ENCODE results near the gene IMMP2L.

The IMMP2L gene

GRCh38 chr7:110905773-110906566, 656.3 kb downstream of the IMMP2L start:
- no peak for DNase-seq

- DNase-seq: no peak
These were observed 663.8 kb downstream of the IMMP2L start for GRCh38 chr7:110898516-110898915.

DNA sequence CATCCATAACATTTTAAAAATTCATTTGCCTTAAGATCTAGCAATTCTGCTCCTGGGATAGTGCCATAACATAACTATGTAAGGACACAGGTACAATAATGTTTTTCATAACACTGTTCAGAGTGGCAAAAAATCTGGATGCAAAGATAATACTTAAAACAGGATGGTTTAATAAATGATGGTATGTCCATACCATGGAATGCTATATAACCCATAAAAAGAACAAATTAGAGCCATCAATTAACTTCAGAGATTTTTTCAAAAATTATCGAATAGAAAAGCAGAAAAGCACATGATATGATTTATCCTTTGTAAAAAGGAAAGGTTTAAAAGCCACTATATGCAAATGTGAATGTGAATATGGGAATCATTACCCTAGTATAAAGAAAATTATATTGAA, 664.8 kb downstream of the IMMP2L start:
- DNase-seq: no peak

GRCh38 chr7:110894111-110894510, 668.2 kb downstream of the IMMP2L start:
- DNase-seq: no peak

- DNase-seq: no peak
These were observed 671.1 kb downstream of the IMMP2L start for GRCh38 chr7:110891197-110891596.

DNA sequence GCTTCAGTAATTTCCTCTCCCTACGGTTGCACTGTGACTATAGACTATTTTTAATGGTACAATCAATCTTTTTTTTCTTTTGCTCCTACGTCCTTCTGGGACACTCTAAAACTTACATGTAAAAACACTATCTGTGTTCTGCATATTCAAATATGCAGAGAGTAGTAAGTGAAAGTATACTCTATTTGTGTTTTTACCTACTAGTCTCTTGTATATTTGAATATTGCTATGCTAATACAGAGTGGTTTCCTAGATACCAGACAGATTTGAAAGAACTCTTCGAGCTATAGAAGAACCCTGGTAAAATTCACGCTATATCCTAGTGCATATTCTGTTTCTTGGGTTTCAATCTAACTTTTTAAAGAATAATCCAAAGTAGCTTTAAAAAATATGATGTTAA, 672.2 kb downstream of the IMMP2L start:
- no peak for DNase-seq

- DNase-seq: no peak
These were observed 673.0 kb downstream of the IMMP2L start for GRCh38 chr7:110889335-110889734.

GRCh38 chr7:110888641-110889040, 673.7 kb downstream of the IMMP2L start:
- no peak for DNase-seq

DNA sequence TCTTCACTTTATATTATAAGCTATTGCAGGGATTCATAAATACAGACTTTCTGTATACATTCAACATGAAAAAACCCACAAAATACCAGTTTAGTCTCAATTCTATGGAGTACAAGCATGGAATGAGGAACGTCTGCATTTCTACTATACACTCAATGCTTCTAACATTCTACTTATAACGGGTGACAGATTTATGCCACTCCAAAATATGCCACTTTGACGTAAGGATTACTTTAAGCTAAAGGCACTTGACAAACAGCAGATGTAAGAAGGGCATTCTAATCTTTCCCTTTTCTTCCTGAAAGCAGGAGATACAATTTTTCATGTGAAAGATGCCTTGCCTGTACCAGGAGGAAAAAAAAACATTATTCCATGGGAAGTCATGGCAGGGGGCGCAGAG, 676.8 kb downstream of the IMMP2L start:
- no peak for DNase-seq

- no peak for DNase-seq
These were observed 680.6 kb downstream of the IMMP2L start for GRCh38 chr7:110881721-110882120.

- no peak for DNase-seq
These were observed 681.3 kb downstream of the IMMP2L start for GRCh38 chr7:110880971-110881370.

DNA sequence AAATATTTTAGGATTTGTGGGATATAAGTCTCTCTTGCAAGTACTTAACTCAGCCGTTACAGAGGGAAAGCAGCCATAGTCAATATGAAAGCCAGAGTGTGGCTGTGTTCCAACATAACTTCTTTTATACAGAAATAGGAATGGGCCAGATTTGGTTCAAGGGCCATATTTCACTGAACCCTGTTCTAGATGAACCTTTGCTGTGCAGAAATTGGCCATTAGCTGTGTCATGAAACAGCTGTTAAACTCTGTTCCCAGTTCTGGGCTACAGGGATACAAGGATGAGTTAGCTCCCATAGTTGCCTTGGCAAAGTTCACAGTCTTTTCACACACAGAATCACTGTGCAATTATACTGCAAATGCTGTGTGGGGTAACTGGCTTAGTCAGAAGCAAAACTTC, 685.3 kb downstream of the IMMP2L start:
- DNase-seq: no peak

- no peak for DNase-seq
These were observed 686.9 kb downstream of the IMMP2L start for GRCh38 chr7:110875346-110875745.

DNA sequence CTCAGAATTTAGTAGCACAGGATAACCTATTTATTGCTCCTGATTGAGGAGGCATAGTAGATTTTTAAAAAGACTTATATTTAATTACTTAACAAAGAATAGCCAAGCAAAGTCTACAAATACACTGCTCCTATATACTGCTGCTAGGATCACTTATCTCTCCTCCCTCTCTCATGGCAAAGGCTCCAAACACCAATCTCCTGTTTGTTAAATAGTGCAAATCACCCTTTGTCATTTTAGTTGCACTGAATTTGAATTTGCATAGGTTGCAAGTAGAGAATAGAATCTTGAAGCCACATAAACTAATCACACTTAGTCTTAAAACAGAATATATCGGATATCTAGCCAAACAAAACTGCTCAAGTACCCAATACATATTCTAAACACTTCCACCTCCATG, 690.4 kb downstream of the IMMP2L start:
- no peak for DNase-seq

- DNase-seq: no peak
These were observed 691.4 kb downstream of the IMMP2L start for GRCh38 chr7:110870926-110871325.

- no peak for DNase-seq
These were observed 693.8 kb downstream of the IMMP2L start for GRCh38 chr7:110868458-110868857.

DNA sequence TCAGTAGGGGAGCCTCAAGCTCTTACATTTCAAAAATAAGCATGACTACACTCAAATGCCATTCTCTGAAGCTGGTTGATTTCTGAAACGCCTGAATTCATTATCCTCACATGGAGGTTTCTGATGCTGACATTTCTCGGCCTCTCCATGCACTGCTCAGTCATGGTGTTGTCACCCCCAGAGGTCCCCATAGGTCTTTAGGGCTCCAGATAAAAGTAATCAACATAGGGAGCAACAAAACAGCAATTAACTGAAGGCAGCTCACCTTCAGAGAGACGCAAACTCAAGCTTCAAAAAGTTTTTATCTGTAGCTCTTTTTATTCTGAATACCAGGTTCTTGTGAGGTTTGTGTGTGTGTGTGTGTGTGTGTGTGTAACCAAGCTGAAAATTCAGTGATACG, 694.5 kb downstream of the IMMP2L start:
- DNase-seq: no peak

- DNase-seq: no peak
These were observed 699.0 kb downstream of the IMMP2L start for GRCh38 chr7:110863258-110863657.

DNA sequence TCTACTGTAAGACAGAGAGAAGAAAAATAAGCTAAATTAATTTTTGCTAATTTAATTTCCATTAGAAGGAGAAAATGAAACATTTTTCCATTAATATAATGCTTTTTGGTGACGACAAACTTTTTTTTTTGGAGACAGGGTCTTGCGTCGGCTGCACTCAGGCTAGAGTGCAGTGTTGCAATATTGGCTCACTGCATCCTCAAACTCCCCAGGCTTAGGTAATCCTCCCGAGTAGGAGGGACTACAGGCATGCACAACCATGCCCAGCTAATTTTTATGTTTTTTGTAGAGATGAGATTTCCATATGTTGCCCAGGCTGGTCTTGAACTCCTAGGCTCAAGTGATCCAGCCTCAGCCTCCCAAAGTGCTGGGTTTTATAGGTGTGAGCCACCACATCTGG, 701.1 kb downstream of the IMMP2L start:
- DNase-seq: no peak

DNA sequence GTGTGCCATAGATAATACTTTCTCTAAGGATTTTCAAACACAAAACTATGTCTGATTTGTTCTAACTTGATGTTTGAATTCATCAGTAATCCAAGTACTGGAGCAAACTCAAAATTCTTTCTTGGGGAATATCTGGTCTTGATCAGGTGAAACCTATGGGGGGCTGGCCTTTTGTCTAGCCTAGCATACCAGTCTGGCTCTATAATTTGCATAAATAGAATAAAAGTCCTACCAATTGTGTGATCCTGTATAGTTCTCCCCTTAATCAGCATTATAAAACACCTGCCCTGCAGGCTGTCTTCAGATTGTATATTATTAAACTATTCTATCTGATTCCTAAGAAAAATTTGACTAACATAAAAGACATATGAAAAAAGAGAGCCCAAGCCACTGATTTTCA, 705.2 kb downstream of the IMMP2L start:
- no peak for DNase-seq

GRCh38 chr7:110856704-110857103, 705.6 kb downstream of the IMMP2L start:
- DNase-seq: no peak

DNA sequence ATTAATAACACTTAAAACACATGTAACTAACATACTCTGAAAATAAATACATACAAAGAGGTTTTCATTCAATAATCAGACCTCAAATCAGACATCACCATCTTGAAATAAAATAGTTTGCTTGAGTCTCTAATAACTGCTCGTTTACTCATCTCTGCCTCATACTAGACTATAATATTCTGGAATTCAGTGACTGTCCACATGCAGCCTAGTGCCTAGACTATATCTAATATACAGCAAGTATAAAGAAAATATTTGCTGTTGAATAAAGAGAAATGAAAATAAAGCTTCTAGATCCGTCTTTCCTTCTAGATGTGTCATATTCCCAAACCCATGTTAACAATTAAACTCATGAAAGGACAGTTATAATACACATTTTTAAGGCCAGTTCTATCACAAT, 707.6 kb downstream of the IMMP2L start:
- no peak for DNase-seq

DNA sequence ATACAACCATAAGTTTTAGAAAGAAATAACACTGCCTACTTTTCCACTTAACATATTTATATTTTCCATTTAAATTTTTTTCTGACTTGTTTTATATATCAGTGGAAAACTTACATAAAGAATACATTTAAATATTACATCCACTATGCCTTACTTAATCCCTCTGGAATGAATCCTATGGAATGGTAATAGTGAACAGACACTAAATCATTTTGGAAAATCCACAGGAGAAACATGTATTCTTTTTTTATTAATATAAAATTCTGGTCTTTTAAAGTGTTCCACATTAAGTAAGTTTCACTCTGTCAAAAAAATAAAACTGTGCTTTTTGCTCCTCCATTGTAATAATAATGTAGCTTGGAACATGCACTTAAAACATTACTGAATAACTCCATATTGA, 708.1 kb downstream of the IMMP2L start:
- no peak for DNase-seq

DNA sequence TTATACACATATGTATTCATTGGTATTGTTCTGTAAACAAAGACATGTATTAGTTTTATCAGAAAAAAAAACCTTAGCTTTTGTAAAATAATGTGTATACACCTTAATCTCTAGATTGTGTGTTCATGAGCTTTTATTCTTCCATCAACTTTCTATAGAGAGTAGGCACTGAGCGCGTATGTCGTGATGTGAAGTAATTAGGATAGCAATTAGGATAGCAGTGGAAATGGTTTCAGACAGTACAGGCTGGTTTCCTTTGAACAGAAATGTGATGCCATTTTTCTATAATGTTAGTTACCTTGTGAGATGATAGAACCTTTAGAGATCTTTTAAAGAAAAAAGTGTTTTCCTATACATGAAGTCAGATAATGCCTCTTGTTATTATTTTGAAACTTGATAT, 709.0 kb downstream of the IMMP2L start:
- DNase-seq: no peak

Data from inflammatory macrophage (primary cell).